HUES6 (cell line): ENCODE results near the gene TMEM201.
"Not testable (repeated sequence)": the region's sequence is repeated elsewhere in the genome, so short reads cannot be mapped to it uniquely, and the experiment has no call there.

ENCODE experiments used
- H3K27ac ChIP-seq: 2 replicates; pipeline ENCODE4 v1.7.0; 2013; ENCODE audit warnings: low read depth, mild to moderate bottlenecking, low read length, inconsistent platforms
- H3K27me3 ChIP-seq: 2 replicates; pipeline ENCODE4 v1.6.1; 2013; ENCODE audit warnings: low read length; ENCODE audit not compliant: control insufficient read depth, insufficient read depth
- H3K36me3 ChIP-seq: 2 replicates; pipeline ENCODE4 v1.6.1; 2013; ENCODE audit warnings: low read length; ENCODE audit not compliant: control insufficient read depth, insufficient read depth
- H3K4me1 ChIP-seq: 2 replicates; pipeline ENCODE4 v1.6.1; 2013; ENCODE audit warnings: low read length; ENCODE audit not compliant: control insufficient read depth, insufficient read depth
- H3K4me3 ChIP-seq: 2 replicates; pipeline ENCODE4 v1.5.1; 2013; ENCODE audit warnings: low read depth, low read length
- H3K9ac ChIP-seq: one replicate; pipeline ENCODE4 v1.6.1; 2013; ENCODE audit warnings: mild to moderate bottlenecking, low read length
- H3K9me3 ChIP-seq: 2 replicates; pipeline ENCODE4 v1.6.1; 2013; ENCODE audit warnings: low read depth, low read length; ENCODE audit not compliant: control insufficient read depth, insufficient read depth

TMEM201 gene

GRCh38 chr1:9557624-9558023 lies 31.1 kb upstream of the TMEM201 start:
- Histone ChIP-seq H3K9ac (no peak overlapping the region), H3K9me3 (no peaks in the 10 kb centered on the region), H3K4me1 (peaks cover 14% of the 10 kb centered on the region; the same call in 1 of the 2 replicates), H3K4me3 (no peak overlapping the region), H3K27ac (no peak overlapping the region), H3K36me3 (peaks cover 51% of the 10 kb centered on the region), H3K27me3 (peaks cover 23% of the 10 kb centered on the region; the same call in 1 of the 2 replicates)

- H3K4me3 ChIP-seq: no peak overlapping the region
- no peaks in the 10 kb centered on the region for H3K9me3 ChIP-seq
- peaks cover 23% of the 10 kb centered on the region; the same call in 1 of the 2 replicates for H3K27me3 ChIP-seq
- H3K27ac ChIP-seq: no peak overlapping the region
- peaks cover 14% of the 10 kb centered on the region; the same call in 1 of the 2 replicates for H3K4me1 ChIP-seq
- H3K36me3 ChIP-seq: peaks cover 50% of the 10 kb centered on the region
- H3K9ac ChIP-seq: no peak overlapping the region
Observed at GRCh38 chr1:9558271-9558945, 30.3 kb upstream of the TMEM201 start.

- Histone ChIP-seq H3K36me3 (peaks cover 50% of the 10 kb centered on the region), H3K27ac (no peak overlapping the region), H3K9ac (no peak overlapping the region), H3K4me1 (peaks cover 14% of the 10 kb centered on the region; the same call in 1 of the 2 replicates), H3K27me3 (peaks cover 23% of the 10 kb centered on the region; the same call in 1 of the 2 replicates), H3K9me3 (peaks cover 5% of the 10 kb centered on the region; the same call in 1 of the 2 replicates), H3K4me3 (no peak overlapping the region)
Observed at GRCh38 chr1:9558946-9559545, 29.7 kb upstream of the TMEM201 start.

GRCh38 chr1:9559673-9560072 lies 29.0 kb upstream of the TMEM201 start:
- H3K4me1 ChIP-seq: peaks cover 14% of the 10 kb centered on the region; the same call in 1 of the 2 replicates
- no peak overlapping the region for H3K9ac ChIP-seq
- H3K4me3 ChIP-seq: no peak overlapping the region
- no peak overlapping the region for H3K27ac ChIP-seq
- H3K9me3 ChIP-seq: peaks cover 6% of the 10 kb centered on the region; the same call in 1 of the 2 replicates
- peaks cover 51% of the 10 kb centered on the region for H3K36me3 ChIP-seq
- H3K27me3 ChIP-seq: peaks cover 23% of the 10 kb centered on the region; the same call in 1 of the 2 replicates

- H3K36me3 ChIP-seq: peaks cover 49% of the 10 kb centered on the region
- H3K27me3 ChIP-seq: peaks cover 23% of the 10 kb centered on the region; the same call in 1 of the 2 replicates
- not testable (repeated sequence) for H3K9me3 ChIP-seq, H3K9ac ChIP-seq, H3K4me3 ChIP-seq, H3K27ac ChIP-seq
- H3K4me1 ChIP-seq: peaks cover 14% of the 10 kb centered on the region; the same call in 1 of the 2 replicates
Observed at GRCh38 chr1:9560090-9560489, 28.6 kb upstream of the TMEM201 start.

GRCh38 chr1:9561429-9561828 lies 27.3 kb upstream of the TMEM201 start:
- Histone ChIP-seq H3K9ac (no peak overlapping the region), H3K4me3 (no peak overlapping the region), H3K4me1 (peaks cover 14% of the 10 kb centered on the region; the same call in 1 of the 2 replicates), H3K27me3 (peaks cover 23% of the 10 kb centered on the region; the same call in 1 of the 2 replicates), H3K36me3 (peaks cover 36% of the 10 kb centered on the region), H3K27ac (no peak overlapping the region), H3K9me3 (peaks cover 6% of the 10 kb centered on the region; the same call in 1 of the 2 replicates)

GRCh38 chr1:9569267-9569666 lies 19.4 kb upstream of the TMEM201 start:
- Histone ChIP-seq H3K4me3 (no peak overlapping the region), H3K4me1 (no peaks in the 10 kb centered on the region), H3K36me3 (peaks cover 26% of the 10 kb centered on the region), H3K27me3 (no peaks in the 10 kb centered on the region), H3K9me3 (no peaks in the 10 kb centered on the region), H3K9ac (no peak overlapping the region), H3K27ac (no peak overlapping the region)

- H3K27ac ChIP-seq, H3K27me3 ChIP-seq, H3K9ac ChIP-seq, H3K4me3 ChIP-seq, H3K4me1 ChIP-seq, H3K9me3 ChIP-seq: not testable (repeated sequence)
- peaks cover 31% of the 10 kb centered on the region for H3K36me3 ChIP-seq
Observed at GRCh38 chr1:9570886-9571529, 17.7 kb upstream of the TMEM201 start.

GRCh38 chr1:9573723-9574122 lies 15.0 kb upstream of the TMEM201 start:
- Histone ChIP-seq H3K4me1 (no peaks in the 10 kb centered on the region), H3K9me3 (no peaks in the 10 kb centered on the region), H3K27ac (no peak overlapping the region), H3K9ac (no peak overlapping the region), H3K4me3 (no peak overlapping the region), H3K27me3 (no peaks in the 10 kb centered on the region), H3K36me3 (peaks cover 50% of the 10 kb centered on the region)

- H3K36me3 ChIP-seq: peaks cover 61% of the 10 kb centered on the region
- H3K4me1 ChIP-seq: no peaks in the 10 kb centered on the region
- H3K27me3 ChIP-seq: no peaks in the 10 kb centered on the region
- no peaks in the 10 kb centered on the region for H3K9me3 ChIP-seq
- H3K27ac ChIP-seq: no peak overlapping the region
- no peak overlapping the region for H3K9ac ChIP-seq
- no peak overlapping the region for H3K4me3 ChIP-seq
Observed at GRCh38 chr1:9575486-9575885, 13.2 kb upstream of the TMEM201 start.

- Histone ChIP-seq H3K27ac (no peak overlapping the region), H3K4me3 (no peak overlapping the region), H3K36me3 (peaks cover 59% of the 10 kb centered on the region), H3K9me3 (no peaks in the 10 kb centered on the region), H3K4me1 (no peaks in the 10 kb centered on the region), H3K27me3 (no peaks in the 10 kb centered on the region), H3K9ac (no peak overlapping the region)
Observed at GRCh38 chr1:9576903-9577302, 11.8 kb upstream of the TMEM201 start.
